ENCODE results near the gene PBX2. TPM values are rescaled to one million over a fixed set of nuclear protein-coding genes. Genes with fewer than 3 reads are reported as not detected.
"Not testable (repeated sequence)": the region's sequence is repeated elsewhere in the genome, so short reads cannot be mapped to it uniquely, and the experiment has no call there.

Gene PBX2
- total RNA-seq, 2 donors from 2014 or later: 61.5 to 102 TPM

- no peak overlapping the region for H3K4me3 ChIP-seq
- peaks cover 4% of the 10 kb centered on the region for H3K4me1 ChIP-seq (replicated peaks)
- no peaks in the 10 kb centered on the region for H3K9me3 ChIP-seq
- intact Hi-C loops (cut with DNase I): no loop called here
- 96% methylated on average over 4 of the region's 4 CpGs for WGBS
- TF ChIP-seq CTCF (IDR thresholded peaks at IDR 0.05) (no peak), POLR2AphosphoS5 (IDR thresholded peaks at IDR 0.05) (no peak)
- H3K36me3 ChIP-seq: no peaks in the 10 kb centered on the region
- no peaks in the 10 kb centered on the region for H3K27me3 ChIP-seq (replicated peaks; ENCODE audit: insufficient read depth)
- no peak overlapping the region for H3K27ac ChIP-seq
- no peak for DNase-seq (ENCODE audit: low spot score)
Measured at GRCh38 chr6:32147401-32148132, 42.4 kb downstream of the PBX2 start.

GRCh38 chr6:32146687-32147086 is 43.3 kb downstream of the PBX2 start:
- H3K27me3 ChIP-seq (replicated peaks; ENCODE audit: insufficient read depth): no peaks in the 10 kb centered on the region
- no peaks in the 10 kb centered on the region for H3K4me1 ChIP-seq (replicated peaks)
- TF ChIP-seq CTCF (IDR thresholded peaks at IDR 0.05): no peak
- TF ChIP-seq POLR2AphosphoS5 (IDR thresholded peaks at IDR 0.05): no peak
- TF ChIP-seq POLR2A (IDR thresholded peaks at IDR 0.05): no peak
- WGBS: 39% methylated on average over 4 of the region's 4 CpGs
- DNase-seq (ENCODE audit: low spot score): no peak
- intact Hi-C loops (cut with DNase I): no loop called here
- no peaks in the 10 kb centered on the region for H3K36me3 ChIP-seq
- no peak overlapping the region for H3K27ac ChIP-seq
- no peak overlapping the region for H3K4me3 ChIP-seq
- H3K9me3 ChIP-seq: no peaks in the 10 kb centered on the region

GRCh38 chr6:32146287-32146686 is 43.7 kb downstream of the PBX2 start:
- Histone ChIP-seq H3K27ac (no peak overlapping the region), H3K4me3 (no peak overlapping the region), H3K4me1 (replicated peaks) (no peaks in the 10 kb centered on the region), H3K27me3 (replicated peaks; ENCODE audit: insufficient read depth) (no peaks in the 10 kb centered on the region), H3K9me3 (no peaks in the 10 kb centered on the region), H3K36me3 (no peaks in the 10 kb centered on the region)
- TF ChIP-seq POLR2AphosphoS5 (IDR thresholded peaks at IDR 0.05): no peak
- TF ChIP-seq CTCF (IDR thresholded peaks at IDR 0.05): no peak
- TF ChIP-seq POLR2A (IDR thresholded peaks at IDR 0.05): no peak
- 96% methylated on average over 1 of the region's 1 CpG for WGBS
- no peak for DNase-seq (ENCODE audit: low spot score)
- intact Hi-C loops (cut with DNase I): no loop called here

- H3K27ac ChIP-seq; H3K36me3 ChIP-seq; DNase-seq (ENCODE audit: low spot score); H3K27me3 ChIP-seq (replicated peaks; ENCODE audit: insufficient read depth); intact Hi-C loops (cut with DNase I); H3K4me1 ChIP-seq (replicated peaks); H3K4me3 ChIP-seq; H3K9me3 ChIP-seq: not testable (repeated sequence)
- 48% methylated on average over 7 of the region's 7 CpGs for WGBS
Measured at GRCh38 chr6:32144238-32144637, 45.8 kb downstream of the PBX2 start.

- DNase-seq (ENCODE audit: low spot score): no peak
- Histone ChIP-seq H3K36me3 (no peaks in the 10 kb centered on the region), H3K4me1 (replicated peaks) (no peaks in the 10 kb centered on the region), H3K4me3 (no peak overlapping the region), H3K27ac (no peak overlapping the region), H3K9me3 (no peaks in the 10 kb centered on the region), H3K27me3 (replicated peaks; ENCODE audit: insufficient read depth) (no peaks in the 10 kb centered on the region)
- intact Hi-C loops (cut with DNase I): no loop called here
- 52% methylated on average over 5 of the region's 5 CpGs for WGBS
- TF ChIP-seq CTCF (IDR thresholded peaks at IDR 0.05) (no peak), POLR2AphosphoS5 (IDR thresholded peaks at IDR 0.05) (no peak), POLR2A (IDR thresholded peaks at IDR 0.05) (no peak)
Measured at GRCh38 chr6:32140420-32141046, 49.5 kb downstream of the PBX2 start.

Measured in prostate gland (tissue), 2 donors.